Colonic mucosa (tissue), 4 donors: ENCODE data around the gene LYRM7. TPM values are rescaled to one million over a fixed set of nuclear protein-coding genes. Genes with fewer than 3 reads are reported as not detected.

Source experiments
- DNase-seq: peaks from one replicate; pipeline ENCODE4 v3.0.0-alpha.2; 2020
- H3K27ac ChIP-seq: fragments of 200-600 bp; one replicate; pipeline ENCODE4 v1.8.0; 2021
- H3K27me3 ChIP-seq: fragments of 200-600 bp; one replicate; pipeline ENCODE4 v1.8.0; 2021
- H3K36me3 ChIP-seq: fragments of 200-600 bp; one replicate; pipeline ENCODE4 v1.8.0; 2021
- H3K4me1 ChIP-seq: fragments of 200-600 bp; one replicate; pipeline ENCODE4 v1.8.0; 2021; ENCODE audit warnings: mild to moderate bottlenecking
- H3K4me3 ChIP-seq: fragments of 200-600 bp; one replicate; pipeline ENCODE4 v1.8.0; 2021
- H3K9ac ChIP-seq, 2 donors: one replicate each; pipeline ENCODE4 v1.7.0; 2013; ENCODE audit warnings: control low read depth in 2 of 2, low read depth in 2 of 2, low read length in 2 of 2
- H3K9me3 ChIP-seq: fragments of 200-600 bp; one replicate; pipeline ENCODE4 v1.8.0; 2021
- intact Hi-C: fragments of 100-400 bp; cut with DNase I; formaldehyde crosslinking; loops from one replicate; pipeline ENCODE4 v1.14.1; 2022
- total RNA-seq, 2 donors: library from RNA; stranded (reverse); fragmentation: NEBNext Ultra II Directional in 1 of 2; extraction: Animal tissue kit (Norgen Biotek cat#: 25700) in 1 of 2; gene quantifications; one replicate each; pipeline ENCODE4 v1.2.1, GENCODE V29; 2021
- TF ChIP-seq, protein P1 (sequence below): fragments of 200-600 bp; IDR thresholded peaks from one replicate; pipeline ENCODE4 v1.8.0; 2022; ENCODE audit warnings: antibody characterized with exemption, mild to moderate bottlenecking
- donor health status: healthy.
- donor health status: DM: no; HTN: no; CAD: no.
- donor health status: DM: no; HTN: no; CAD: no.

Gene LYRM7
- total RNA-seq, 2 donors from 2014 or later = 12.1 TPM

DNA sequence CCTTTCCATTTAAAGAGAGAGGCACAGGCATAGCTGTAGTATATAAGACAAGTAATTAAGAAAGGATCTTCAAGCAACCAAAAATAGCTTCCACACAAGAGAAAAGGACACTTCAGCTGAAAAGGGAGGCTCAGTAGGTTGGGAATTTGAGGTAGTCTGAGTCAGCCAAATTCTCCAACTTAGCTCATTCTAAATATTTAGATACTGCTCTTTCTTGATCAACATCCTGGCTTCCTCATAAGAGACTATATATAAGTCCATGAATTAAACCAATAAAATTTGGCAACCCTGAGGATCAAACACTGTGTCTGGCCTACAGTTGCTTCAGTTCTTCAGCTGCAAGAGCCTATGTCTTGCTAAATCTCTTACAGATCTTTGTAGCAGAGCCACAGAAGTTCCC is 23.5 kb upstream of the LYRM7 start:
- Histone ChIP-seq H3K4me1 (no peaks in the 10 kb centered on the region), H3K27ac (no peak overlapping the region), H3K36me3 (no peaks in the 10 kb centered on the region), H3K4me3 (no peak overlapping the region), H3K27me3 (no peaks in the 10 kb centered on the region), H3K9me3 (no peaks in the 10 kb centered on the region), H3K9ac (no peak overlapping the region)
- intact Hi-C loops = no loop called here
- no peak for DNase-seq
- TF ChIP-seq, protein P1, sequence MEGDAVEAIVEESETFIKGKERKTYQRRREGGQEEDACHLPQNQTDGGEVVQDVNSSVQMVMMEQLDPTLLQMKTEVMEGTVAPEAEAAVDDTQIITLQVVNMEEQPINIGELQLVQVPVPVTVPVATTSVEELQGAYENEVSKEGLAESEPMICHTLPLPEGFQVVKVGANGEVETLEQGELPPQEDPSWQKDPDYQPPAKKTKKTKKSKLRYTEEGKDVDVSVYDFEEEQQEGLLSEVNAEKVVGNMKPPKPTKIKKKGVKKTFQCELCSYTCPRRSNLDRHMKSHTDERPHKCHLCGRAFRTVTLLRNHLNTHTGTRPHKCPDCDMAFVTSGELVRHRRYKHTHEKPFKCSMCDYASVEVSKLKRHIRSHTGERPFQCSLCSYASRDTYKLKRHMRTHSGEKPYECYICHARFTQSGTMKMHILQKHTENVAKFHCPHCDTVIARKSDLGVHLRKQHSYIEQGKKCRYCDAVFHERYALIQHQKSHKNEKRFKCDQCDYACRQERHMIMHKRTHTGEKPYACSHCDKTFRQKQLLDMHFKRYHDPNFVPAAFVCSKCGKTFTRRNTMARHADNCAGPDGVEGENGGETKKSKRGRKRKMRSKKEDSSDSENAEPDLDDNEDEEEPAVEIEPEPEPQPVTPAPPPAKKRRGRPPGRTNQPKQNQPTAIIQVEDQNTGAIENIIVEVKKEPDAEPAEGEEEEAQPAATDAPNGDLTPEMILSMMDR = no peak

- Histone ChIP-seq H3K4me1 (no peaks in the 10 kb centered on the region), H3K4me3 (no peak overlapping the region), H3K27me3 (no peaks in the 10 kb centered on the region), H3K9ac (no peak overlapping the region), H3K36me3 (no peaks in the 10 kb centered on the region), H3K27ac (no peak overlapping the region), H3K9me3 (no peaks in the 10 kb centered on the region)
- DNase-seq = no peak
- intact Hi-C loops = no loop called here
- TF ChIP-seq, protein P1 = no peak
These were observed 21.9 kb upstream of the LYRM7 start for GRCh38 chr5:131148835-131149234.

- DNase-seq = no peak
- no peaks in the 10 kb centered on the region for H3K36me3 ChIP-seq
- H3K27me3 ChIP-seq = no peaks in the 10 kb centered on the region
- TF ChIP-seq, protein P1 = no peak
- no peak overlapping the region for H3K9ac ChIP-seq
- no peaks in the 10 kb centered on the region for H3K4me1 ChIP-seq
- intact Hi-C loops = no loop called here
- no peak overlapping the region for H3K4me3 ChIP-seq
- H3K9me3 ChIP-seq = no peaks in the 10 kb centered on the region
- H3K27ac ChIP-seq = no peak overlapping the region
These were observed 20.3 kb upstream of the LYRM7 start for GRCh38 chr5:131150408-131150807.

GRCh38 chr5:131151216-131151615 is 19.5 kb upstream of the LYRM7 start:
- intact Hi-C loops = no loop called here
- Histone ChIP-seq H3K27me3 (no peaks in the 10 kb centered on the region), H3K27ac (no peak overlapping the region), H3K9ac (no peak overlapping the region), H3K9me3 (no peaks in the 10 kb centered on the region), H3K4me1 (no peaks in the 10 kb centered on the region), H3K4me3 (no peak overlapping the region), H3K36me3 (no peaks in the 10 kb centered on the region)
- TF ChIP-seq, protein P1 = no peak
- DNase-seq = no peak

GRCh38 chr5:131156385-131156784 is 14.4 kb upstream of the LYRM7 start:
- no peak for DNase-seq
- H3K4me1 ChIP-seq = no peaks in the 10 kb centered on the region
- peaks cover 14% of the 10 kb centered on the region for H3K36me3 ChIP-seq
- TF ChIP-seq, protein P1 = no peak
- no peak overlapping the region for H3K4me3 ChIP-seq
- H3K27ac ChIP-seq = no peak overlapping the region
- H3K27me3 ChIP-seq = no peaks in the 10 kb centered on the region
- H3K9me3 ChIP-seq = no peaks in the 10 kb centered on the region
- intact Hi-C loops = no loop called here
- H3K9ac ChIP-seq = no peak overlapping the region

DNA sequence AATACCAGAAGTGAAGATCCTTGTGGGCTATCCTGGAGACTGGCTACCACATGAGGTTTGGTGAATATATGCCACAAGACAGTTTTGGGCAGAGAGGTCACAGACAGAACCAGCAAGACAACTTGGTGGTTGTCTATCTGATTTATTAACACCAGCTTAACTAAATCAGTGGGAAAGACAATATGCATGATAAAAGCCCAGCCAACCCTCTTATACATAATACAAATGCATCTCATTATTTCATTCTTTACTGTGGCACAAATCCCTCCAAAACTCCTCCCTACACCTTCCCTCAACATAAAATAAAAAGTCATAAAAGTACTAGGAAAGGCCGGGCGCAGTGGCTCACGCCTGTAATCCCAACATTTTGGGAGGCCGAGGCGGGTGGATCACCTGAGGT is 13.8 kb upstream of the LYRM7 start:
- H3K27ac ChIP-seq = no peak overlapping the region
- intact Hi-C loops = no loop called here

More for the DNA sequence above, 13.8 kb upstream of the LYRM7 start:
- TF ChIP-seq, protein P1 = no peak
- no peak overlapping the region for H3K4me3 ChIP-seq
- H3K4me1 ChIP-seq = no peaks in the 10 kb centered on the region
- no peaks in the 10 kb centered on the region for H3K27me3 ChIP-seq
- no peak for DNase-seq
- no peak overlapping the region for H3K9ac ChIP-seq
- no peaks in the 10 kb centered on the region for H3K9me3 ChIP-seq
- H3K36me3 ChIP-seq = peaks cover 14% of the 10 kb centered on the region
